Fibroblast of the aortic adventitia (primary cell): Measurements from ENCODE around the gene PROSER1. TPM values are rescaled to one million over a fixed set of nuclear protein-coding genes. Genes with fewer than 3 reads are reported as not detected.

ENCODE experiments used
- DNase-seq: peaks from one replicate; pipeline ENCODE4 v3.0.0-alpha.2; 2010; ENCODE audit warnings: low read depth
- H3K4me3 ChIP-seq: 2 replicates; pipeline ENCODE4 v1.5.1; 2011; ENCODE audit warnings: low read depth, mild to moderate bottlenecking, control low read depth, low read length, moderate library complexity
- total RNA-seq: library from RNA; depleted of rRNA; stranded (reverse); fragments of >200 nt; gene quantifications from 2 replicates; pipeline ENCODE4 v1.2.3, GENCODE V29; 2012; ENCODE audit warnings: low replicate concordance
- TF ChIP-seq, protein P1 (sequence below): IDR thresholded peaks from 2 replicates; pipeline ENCODE4 v1.5.1; 2011; ENCODE audit warnings: mild to moderate bottlenecking, low read length, control low read depth, inconsistent platforms; ENCODE audit not compliant: insufficient read depth

PROSER1 gene
- total RNA-seq, 1 donor: 10.6 TPM

- no peak for DNase-seq
- TF ChIP-seq, protein P1, sequence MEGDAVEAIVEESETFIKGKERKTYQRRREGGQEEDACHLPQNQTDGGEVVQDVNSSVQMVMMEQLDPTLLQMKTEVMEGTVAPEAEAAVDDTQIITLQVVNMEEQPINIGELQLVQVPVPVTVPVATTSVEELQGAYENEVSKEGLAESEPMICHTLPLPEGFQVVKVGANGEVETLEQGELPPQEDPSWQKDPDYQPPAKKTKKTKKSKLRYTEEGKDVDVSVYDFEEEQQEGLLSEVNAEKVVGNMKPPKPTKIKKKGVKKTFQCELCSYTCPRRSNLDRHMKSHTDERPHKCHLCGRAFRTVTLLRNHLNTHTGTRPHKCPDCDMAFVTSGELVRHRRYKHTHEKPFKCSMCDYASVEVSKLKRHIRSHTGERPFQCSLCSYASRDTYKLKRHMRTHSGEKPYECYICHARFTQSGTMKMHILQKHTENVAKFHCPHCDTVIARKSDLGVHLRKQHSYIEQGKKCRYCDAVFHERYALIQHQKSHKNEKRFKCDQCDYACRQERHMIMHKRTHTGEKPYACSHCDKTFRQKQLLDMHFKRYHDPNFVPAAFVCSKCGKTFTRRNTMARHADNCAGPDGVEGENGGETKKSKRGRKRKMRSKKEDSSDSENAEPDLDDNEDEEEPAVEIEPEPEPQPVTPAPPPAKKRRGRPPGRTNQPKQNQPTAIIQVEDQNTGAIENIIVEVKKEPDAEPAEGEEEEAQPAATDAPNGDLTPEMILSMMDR: no peak
- no peak overlapping the region for H3K4me3 ChIP-seq
Measured at GRCh38 chr13:39054112-39054511, 16.2 kb upstream of the PROSER1 start.

- H3K4me3 ChIP-seq: no peak overlapping the region
- TF ChIP-seq, protein P1: no peak
- no peak for DNase-seq
Measured at GRCh38 chr13:39052944-39053343, 15.1 kb upstream of the PROSER1 start.

- DNase-seq: peak; percentile 61
- H3K4me3 ChIP-seq: no peak overlapping the region
- TF ChIP-seq, protein P1: peak; percentile 47
Measured at GRCh38 chr13:39051157-39051556, 13.3 kb upstream of the PROSER1 start.

- TF ChIP-seq, protein P1: no peak
- DNase-seq: no peak
- no peak overlapping the region for H3K4me3 ChIP-seq
Measured at GRCh38 chr13:39049274-39049673, 11.4 kb upstream of the PROSER1 start.

- H3K4me3 ChIP-seq: no peak overlapping the region
- no peak for DNase-seq
- TF ChIP-seq, protein P1: no peak
Measured at GRCh38 chr13:39048806-39049205, 10.9 kb upstream of the PROSER1 start.

DNA sequence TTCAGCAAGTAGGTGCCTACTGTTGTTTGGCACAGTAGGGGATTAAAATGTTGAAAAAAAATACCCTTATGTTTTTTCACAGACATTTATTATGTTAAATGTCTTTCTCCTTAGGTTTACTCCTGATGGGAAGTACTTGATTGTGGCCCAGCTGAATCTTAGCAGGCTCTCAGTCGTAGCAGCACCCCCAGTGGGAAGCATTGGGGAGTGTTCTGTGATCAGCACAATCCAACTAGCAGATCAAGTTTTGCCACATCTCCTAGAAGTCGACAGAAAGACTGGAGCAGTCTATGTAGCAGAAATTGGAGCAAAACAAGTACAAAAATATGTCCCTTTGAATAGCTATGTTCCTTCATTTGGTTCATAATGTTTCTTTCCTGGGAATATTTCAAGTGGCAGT, 9.7 kb upstream of the PROSER1 start:
- DNase-seq: no peak
- H3K4me3 ChIP-seq: no peak overlapping the region
- TF ChIP-seq, protein P1: no peak

GRCh38 chr13:39044536-39044935, 6.6 kb upstream of the PROSER1 start:
- H3K4me3 ChIP-seq: no peak overlapping the region
- TF ChIP-seq, protein P1: no peak
- DNase-seq: no peak
